ENCODE measurements around the gene SLC38A3. TPM values are rescaled to one million over a fixed set of nuclear protein-coding genes. Genes with fewer than 3 reads are reported as not detected.

SLC38A3 gene
- total RNA-seq, 2 experiments from 2014 or later: not detected

DNA sequence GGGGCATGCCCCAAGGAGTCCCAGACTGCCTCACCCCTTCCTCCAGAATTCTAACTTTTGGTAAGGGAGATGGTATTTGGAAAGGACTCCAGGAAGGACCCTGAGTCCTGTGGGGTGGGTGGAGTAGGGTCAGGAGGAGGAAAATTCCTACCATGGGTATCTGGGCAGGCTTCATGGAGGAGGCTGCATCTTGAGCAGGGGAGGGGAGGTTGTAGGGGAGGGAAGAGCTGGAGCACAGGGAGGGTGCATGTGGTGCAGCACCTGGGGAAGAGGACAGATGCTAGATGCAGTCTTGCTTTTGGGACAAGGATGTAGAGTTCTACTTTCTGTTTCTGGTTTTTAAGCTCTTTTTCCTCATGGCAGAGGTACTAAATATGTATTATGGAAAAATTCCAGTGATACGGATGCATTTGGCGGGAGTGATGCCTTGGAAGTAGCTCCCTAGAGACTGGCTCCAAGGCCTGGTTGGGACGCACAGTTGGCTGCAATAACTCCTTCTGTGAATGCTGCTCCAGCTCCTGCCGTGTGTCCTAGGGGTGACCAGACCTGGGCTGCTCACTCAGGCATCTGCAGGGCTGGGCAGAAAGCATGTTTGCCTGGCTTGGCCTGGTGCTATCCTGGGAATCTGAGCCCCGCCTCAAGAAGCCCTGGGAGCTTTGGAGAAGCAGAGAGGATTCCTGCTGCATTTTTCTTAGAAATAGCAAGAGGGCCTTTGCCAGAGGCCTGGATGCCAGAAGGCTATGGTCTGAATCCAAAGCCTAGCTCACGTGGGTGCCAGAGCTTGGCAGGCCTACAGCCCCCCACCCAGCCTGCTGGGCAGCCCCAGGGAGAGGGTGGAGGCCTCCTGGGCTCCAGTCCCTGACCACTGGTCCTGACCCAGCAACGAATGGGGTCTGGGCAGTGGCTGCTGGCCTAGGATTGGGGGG lies 39.8 kb upstream of the SLC38A3 start:
- no peaks in the 10 kb centered on the region for H3K36me3 Mint-ChIP-seq (ENCODE audit: low read depth)
- no peaks in the 10 kb centered on the region for H3K9me3 Mint-ChIP-seq
- H3K4me3 Mint-ChIP-seq: no peak overlapping the region
- no peaks in the 10 kb centered on the region for H3K27me3 Mint-ChIP-seq
- ChIA-PET POLR2A (interaction anchor here (0.7 kb wide), 3 partner anchors 9 to 31 kb away, joined by 3 to 4 read pairs (median 3); no protein-coding TSS in a partner anchor), CTCF (no interaction called here)
- no peak overlapping the region for H3K27ac Mint-ChIP-seq
- no peaks in the 10 kb centered on the region for H3K4me1 Mint-ChIP-seq
- no peak for DNase-seq

DNA sequence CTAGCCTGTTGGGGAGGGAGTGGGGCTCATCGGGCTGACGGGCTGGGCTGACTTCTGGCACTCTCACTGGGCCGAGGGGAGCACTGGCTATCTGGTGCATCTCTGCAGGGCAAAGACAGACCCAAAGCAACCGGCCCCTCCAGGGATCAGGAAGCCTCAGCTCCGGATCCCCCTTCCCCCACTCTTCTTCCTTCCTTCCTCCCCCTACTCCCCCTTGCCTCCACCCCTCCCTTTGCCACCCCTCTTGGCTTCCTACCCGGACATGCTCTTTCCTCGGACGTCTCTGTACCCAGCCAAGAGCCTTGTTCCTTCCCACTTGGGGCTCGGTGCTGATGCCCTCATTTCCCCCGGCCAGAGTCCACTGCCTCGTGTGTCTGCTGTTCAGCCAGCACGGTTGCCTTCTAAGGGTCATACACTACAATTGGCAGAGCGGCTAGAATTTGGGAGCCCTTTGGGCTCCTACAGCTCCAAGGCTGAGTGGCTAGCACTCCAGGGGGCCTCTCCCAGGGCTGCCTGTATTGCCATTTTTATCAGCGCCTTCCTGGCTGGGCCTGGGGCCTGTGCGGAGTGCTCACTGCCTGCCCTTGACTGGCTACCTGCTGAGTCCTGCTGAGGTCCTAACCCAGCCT lies 39.0 kb upstream of the SLC38A3 start:
- no peaks in the 10 kb centered on the region for H3K36me3 Mint-ChIP-seq (ENCODE audit: low read depth)
- POLR2A ChIA-PET: interaction anchor here (0.7 kb wide), 1 partner anchor 10 kb away, joined by 3 read pairs; no protein-coding TSS in a partner anchor
- no peak overlapping the region for H3K4me3 Mint-ChIP-seq
- no peak for DNase-seq
- H3K4me1 Mint-ChIP-seq: no peaks in the 10 kb centered on the region
- no peak overlapping the region for H3K27ac Mint-ChIP-seq
- CTCF ChIA-PET: no interaction called here
- no peaks in the 10 kb centered on the region for H3K27me3 Mint-ChIP-seq
- no peaks in the 10 kb centered on the region for H3K9me3 Mint-ChIP-seq

DNA sequence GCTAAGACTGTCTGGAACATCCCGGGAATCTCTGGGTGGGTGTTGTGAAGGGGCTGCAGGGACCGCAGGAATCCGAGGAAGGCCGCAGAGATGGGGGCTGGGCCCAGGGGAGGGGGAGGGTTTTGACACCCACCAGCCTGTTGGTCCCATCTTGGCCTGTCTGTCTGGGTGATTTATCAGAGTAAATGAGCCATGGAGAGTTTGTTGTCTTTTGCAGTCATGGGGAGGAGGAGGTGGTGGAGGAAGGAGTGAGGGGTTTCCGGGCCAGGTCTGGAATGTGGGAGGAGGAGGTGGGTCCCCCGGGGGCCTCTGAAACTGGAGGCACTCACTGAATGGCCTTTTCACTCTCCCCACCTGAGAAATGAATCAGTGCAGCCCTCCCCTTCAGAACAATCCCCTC lies 38.5 kb upstream of the SLC38A3 start:
- no peaks in the 10 kb centered on the region for H3K4me1 Mint-ChIP-seq
- no peak for DNase-seq
- no peak overlapping the region for H3K4me3 Mint-ChIP-seq
- no peaks in the 10 kb centered on the region for H3K9me3 Mint-ChIP-seq
- no peaks in the 10 kb centered on the region for H3K36me3 Mint-ChIP-seq (ENCODE audit: low read depth)
- no peaks in the 10 kb centered on the region for H3K27me3 Mint-ChIP-seq
- CTCF ChIA-PET: no interaction called here
- no peak overlapping the region for H3K27ac Mint-ChIP-seq
- POLR2A ChIA-PET: no interaction called here

DNA sequence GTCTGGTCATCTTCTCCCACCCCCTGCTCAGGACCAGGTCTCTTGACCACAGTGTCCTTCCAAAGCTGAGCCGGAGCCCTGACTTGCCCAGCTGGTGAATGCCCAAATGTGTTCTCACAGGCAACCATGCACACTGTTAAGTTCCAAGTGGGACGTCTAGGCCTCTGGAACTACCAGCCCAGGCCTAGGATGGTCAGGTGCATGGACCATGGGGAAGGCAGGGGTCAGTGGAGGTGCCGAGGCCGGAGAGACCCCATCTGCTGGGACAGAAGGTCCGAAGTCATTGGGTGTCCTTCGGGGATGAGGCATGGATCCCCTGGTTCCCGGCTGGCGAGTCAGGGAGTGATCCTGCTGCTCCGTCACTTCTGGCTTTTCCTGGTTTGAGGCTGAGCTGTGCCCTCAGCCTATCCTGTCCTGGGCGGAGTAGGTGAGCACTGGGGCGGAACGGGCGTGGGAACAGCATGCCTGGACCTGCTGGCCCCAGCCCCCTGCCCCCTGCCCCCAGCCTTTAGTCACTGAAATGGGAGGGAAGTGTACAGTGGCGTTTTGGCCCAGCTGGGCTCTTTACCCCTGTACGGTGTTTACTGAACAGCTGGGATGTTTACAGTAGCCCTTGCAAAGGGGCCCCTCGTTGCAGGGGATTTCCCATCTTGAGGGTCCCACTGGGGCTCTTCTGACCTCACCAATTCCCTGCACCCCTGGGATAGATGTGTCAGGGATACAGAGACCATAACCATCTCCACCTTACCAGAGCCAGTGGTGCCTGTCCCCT lies 37.8 kb upstream of the SLC38A3 start:
- H3K4me1 Mint-ChIP-seq: no peaks in the 10 kb centered on the region
- DNase-seq: no peak
- no peaks in the 10 kb centered on the region for H3K9me3 Mint-ChIP-seq
- CTCF ChIA-PET: no interaction called here
- H3K27ac Mint-ChIP-seq: no peak overlapping the region
- no peaks in the 10 kb centered on the region for H3K36me3 Mint-ChIP-seq (ENCODE audit: low read depth)
- no peaks in the 10 kb centered on the region for H3K27me3 Mint-ChIP-seq
- H3K4me3 Mint-ChIP-seq: no peak overlapping the region
- POLR2A ChIA-PET: no interaction called here

DNA sequence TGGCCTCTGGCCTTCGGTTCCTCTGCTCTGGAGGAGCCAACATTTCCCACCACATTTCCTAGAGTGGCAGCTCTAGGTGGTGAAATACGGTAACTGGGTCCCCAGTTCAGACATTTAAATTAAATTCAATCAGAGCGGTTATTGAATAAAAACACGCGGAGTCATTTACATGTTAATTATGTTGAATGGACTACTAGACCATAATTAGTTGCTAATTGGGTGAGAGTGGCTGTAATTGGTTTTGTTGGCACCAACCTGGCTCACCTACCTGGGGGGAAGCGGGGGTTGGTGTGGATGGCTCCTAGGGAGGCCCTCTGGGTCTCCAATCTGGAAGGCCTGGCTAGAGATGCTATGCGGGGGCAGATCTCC lies 37.2 kb upstream of the SLC38A3 start:
- H3K36me3 Mint-ChIP-seq (ENCODE audit: low read depth): no peaks in the 10 kb centered on the region
- H3K4me3 Mint-ChIP-seq: no peak overlapping the region
- ChIA-PET CTCF (no interaction called here), POLR2A (no interaction called here)
- DNase-seq: no peak
- no peak overlapping the region for H3K27ac Mint-ChIP-seq
- H3K27me3 Mint-ChIP-seq: no peaks in the 10 kb centered on the region
- H3K4me1 Mint-ChIP-seq: no peaks in the 10 kb centered on the region
- no peaks in the 10 kb centered on the region for H3K9me3 Mint-ChIP-seq

DNA sequence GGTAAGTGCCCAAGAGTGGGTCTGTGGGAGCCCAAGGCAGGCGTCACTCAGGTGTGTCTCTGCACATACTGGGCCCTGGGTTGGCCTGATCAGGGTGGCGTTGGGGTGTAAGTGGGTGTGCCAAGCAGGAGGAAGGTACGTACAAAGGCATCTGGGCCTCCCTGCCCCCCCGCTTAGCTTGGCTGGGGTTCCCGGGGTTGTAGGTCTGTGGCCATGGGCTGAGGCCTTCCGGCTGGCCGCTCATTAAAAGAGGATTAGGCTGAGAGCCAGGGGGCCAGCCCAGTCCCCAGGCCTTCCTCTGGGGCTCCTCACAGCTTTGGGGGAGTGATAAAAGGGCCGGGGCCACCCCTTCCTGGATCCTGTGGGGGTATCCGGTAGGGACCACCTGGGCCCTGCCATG lies 36.7 kb upstream of the SLC38A3 start:
- Mint-ChIP-seq H3K27ac (no peak overlapping the region), H3K36me3 (ENCODE audit: low read depth) (no peaks in the 10 kb centered on the region), H3K27me3 (no peaks in the 10 kb centered on the region), H3K4me1 (no peaks in the 10 kb centered on the region), H3K4me3 (no peak overlapping the region), H3K9me3 (no peaks in the 10 kb centered on the region)
- CTCF ChIA-PET: no interaction called here
- no peak for DNase-seq
- POLR2A ChIA-PET: no interaction called here

DNA sequence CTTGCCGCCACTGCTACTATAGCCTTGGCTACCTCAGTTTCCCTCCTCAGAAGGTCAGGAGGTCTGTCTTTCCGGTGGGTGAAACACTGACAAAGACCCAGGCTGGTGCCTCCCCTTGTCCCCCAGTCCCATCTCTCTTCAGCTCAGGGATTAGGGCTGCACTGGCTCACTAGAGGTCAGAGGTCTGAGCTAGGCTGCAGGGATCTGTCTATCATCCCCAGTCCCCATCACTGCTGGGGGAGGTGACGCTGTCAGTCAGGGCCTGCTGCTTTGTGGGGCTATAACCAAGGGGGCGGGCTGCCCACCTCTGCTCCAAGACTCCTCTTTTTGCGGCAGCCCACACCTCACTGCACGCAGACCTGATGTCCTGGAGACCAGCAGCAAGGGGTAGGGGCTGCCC lies 36.3 kb upstream of the SLC38A3 start:
- POLR2A ChIA-PET: no interaction called here
- CTCF ChIA-PET: no interaction called here
- no peak for DNase-seq
- Mint-ChIP-seq H3K27me3 (no peaks in the 10 kb centered on the region), H3K27ac (no peak overlapping the region), H3K4me1 (peaks cover 2% of the 10 kb centered on the region), H3K36me3 (ENCODE audit: low read depth) (no peaks in the 10 kb centered on the region), H3K9me3 (no peaks in the 10 kb centered on the region), H3K4me3 (no peak overlapping the region)

DNA sequence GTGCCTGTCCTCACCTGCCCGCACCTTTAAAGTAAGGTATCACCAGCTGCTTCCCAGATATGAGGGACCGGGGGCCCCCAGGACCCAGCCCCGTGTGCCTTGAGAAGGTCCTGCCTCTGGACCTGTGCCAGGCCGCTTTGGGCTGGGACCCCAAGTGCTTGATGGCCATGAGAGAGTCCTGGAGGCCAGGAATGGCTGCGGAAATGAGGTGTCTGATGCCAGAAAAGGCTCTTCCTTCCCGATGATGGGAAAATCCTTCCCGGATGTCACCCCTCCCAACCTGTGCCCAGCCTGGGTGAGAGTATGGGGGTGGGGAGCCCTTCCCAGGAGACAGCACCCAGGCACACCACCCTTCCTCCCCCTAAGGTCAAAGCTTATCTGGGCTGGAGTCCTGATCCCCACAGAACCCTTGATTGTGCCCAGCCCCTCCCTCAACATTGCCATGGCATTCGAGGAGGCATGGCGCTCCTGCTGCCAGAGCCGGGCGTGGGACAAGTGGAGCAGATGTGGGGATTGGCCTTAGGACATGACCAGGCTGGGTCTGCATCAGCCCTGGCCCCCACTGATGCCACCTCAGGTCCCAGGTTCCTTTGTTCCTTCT lies 35.7 kb upstream of the SLC38A3 start:
- no peak overlapping the region for H3K27ac Mint-ChIP-seq
- H3K4me1 Mint-ChIP-seq: peaks cover 4% of the 10 kb centered on the region
- DNase-seq: no peak
- H3K9me3 Mint-ChIP-seq: no peaks in the 10 kb centered on the region
- no peaks in the 10 kb centered on the region for H3K36me3 Mint-ChIP-seq (ENCODE audit: low read depth)
- CTCF ChIA-PET: no interaction called here
- no peak overlapping the region for H3K4me3 Mint-ChIP-seq
- H3K27me3 Mint-ChIP-seq: no peaks in the 10 kb centered on the region
- POLR2A ChIA-PET: no interaction called here

DNA sequence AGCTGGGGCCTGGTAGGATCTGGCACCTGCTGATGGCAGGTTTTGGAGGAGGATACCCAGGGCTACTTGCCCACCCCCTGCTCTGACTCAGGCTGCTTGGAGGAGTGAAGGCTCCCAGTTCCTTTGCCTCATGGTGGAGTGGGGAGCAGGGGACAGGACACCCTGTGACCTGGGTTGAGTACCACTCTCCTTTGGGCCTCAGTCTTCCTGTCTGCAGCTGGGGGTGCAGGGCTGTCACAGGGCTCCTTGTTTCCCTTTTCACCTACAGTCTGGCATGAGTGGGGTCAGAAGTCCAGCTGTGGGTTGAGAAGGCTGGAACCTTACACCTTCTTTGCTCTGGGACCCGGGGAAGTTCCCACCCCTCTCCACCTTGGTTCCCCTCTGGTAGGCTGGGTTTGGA lies 35.2 kb upstream of the SLC38A3 start:
- H3K36me3 Mint-ChIP-seq (ENCODE audit: low read depth): no peaks in the 10 kb centered on the region
- H3K4me3 Mint-ChIP-seq: no peak overlapping the region
- ChIA-PET POLR2A (no interaction called here), CTCF (interaction anchor here (1.1 kb wide), 1 partner anchor 9 kb away, joined by 4 read pairs; no protein-coding TSS in a partner anchor)
- no peaks in the 10 kb centered on the region for H3K9me3 Mint-ChIP-seq
- no peak for DNase-seq
- H3K27ac Mint-ChIP-seq: no peak overlapping the region
- peaks cover 4% of the 10 kb centered on the region for H3K4me1 Mint-ChIP-seq
- no peaks in the 10 kb centered on the region for H3K27me3 Mint-ChIP-seq

DNA sequence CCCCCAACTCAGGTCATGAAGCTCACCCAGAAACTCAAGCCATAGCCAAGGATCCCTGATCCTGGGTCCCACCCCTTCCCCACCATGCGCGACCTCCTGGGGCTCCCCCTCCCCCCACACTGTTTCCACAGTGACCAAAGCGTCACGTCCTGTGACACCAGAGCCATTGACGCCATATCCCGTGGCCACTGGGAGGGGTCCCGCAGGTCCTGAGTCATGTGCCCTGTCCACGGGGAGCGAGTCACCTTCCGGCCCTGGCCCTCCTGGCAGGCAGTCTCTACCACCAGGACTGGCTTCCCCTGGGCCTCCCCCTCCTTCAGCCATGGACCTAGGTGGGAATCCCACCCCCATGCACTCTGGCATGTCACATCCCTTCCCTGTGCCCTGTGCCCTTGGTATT lies 34.4 kb upstream of the SLC38A3 start:
- H3K27me3 Mint-ChIP-seq: no peaks in the 10 kb centered on the region
- ChIA-PET POLR2A (no interaction called here), CTCF (interaction anchor here (0.8 to 1.1 kb wide), 2 partner anchors 8 to 24 kb away, joined by 3 to 4 read pairs; no protein-coding TSS in a partner anchor)
- H3K27ac Mint-ChIP-seq: no peak overlapping the region
- H3K4me3 Mint-ChIP-seq: no peak overlapping the region
- peaks cover 4% of the 10 kb centered on the region for H3K4me1 Mint-ChIP-seq
- DNase-seq: peak; percentile 24
- H3K9me3 Mint-ChIP-seq: no peaks in the 10 kb centered on the region
- H3K36me3 Mint-ChIP-seq (ENCODE audit: low read depth): no peaks in the 10 kb centered on the region

DNA sequence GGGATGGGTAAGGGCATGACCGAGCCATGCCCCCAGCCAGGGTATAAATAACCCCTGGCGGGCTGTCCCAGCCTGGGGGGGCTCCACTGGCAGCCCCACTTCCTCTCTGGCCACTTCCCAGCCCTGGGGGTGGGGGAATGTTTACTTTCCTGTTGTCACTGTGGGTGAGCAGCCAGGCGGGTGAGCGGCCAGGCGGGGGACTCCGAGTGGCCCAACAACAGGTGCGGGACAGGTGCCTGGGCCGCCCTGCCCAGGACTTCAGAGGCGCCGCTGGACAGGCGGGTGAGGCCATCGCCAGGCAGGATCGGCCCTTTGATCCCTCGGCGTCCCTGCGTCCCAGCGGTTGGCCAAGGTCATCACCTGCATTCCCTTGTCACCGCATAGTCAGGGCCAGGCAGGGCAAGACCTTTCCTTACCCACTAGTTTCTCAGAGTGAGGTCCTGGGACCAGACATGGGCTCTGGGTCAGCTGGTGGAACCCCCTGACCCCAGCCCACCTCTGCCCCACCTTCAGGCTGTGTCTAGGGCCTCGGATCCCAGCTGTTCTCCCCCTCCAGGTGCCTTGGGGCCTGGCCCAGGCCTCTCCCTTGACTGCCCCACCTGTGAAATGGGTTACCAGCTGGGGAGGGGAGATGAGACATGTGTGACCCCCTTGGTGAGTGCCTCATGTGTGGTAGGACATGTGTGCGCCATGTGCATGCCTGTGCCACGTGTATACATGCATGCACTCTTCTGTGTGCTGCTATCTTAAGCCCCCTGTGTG lies 33.4 kb upstream of the SLC38A3 start:
- no peak overlapping the region for H3K27ac Mint-ChIP-seq
- no peaks in the 10 kb centered on the region for H3K27me3 Mint-ChIP-seq
- peaks cover 4% of the 10 kb centered on the region for H3K4me1 Mint-ChIP-seq
- POLR2A ChIA-PET: no interaction called here
- DNase-seq: no peak
- no peaks in the 10 kb centered on the region for H3K36me3 Mint-ChIP-seq (ENCODE audit: low read depth)
- H3K4me3 Mint-ChIP-seq: no peak overlapping the region
- CTCF ChIA-PET: no interaction called here
- no peaks in the 10 kb centered on the region for H3K9me3 Mint-ChIP-seq

DNA sequence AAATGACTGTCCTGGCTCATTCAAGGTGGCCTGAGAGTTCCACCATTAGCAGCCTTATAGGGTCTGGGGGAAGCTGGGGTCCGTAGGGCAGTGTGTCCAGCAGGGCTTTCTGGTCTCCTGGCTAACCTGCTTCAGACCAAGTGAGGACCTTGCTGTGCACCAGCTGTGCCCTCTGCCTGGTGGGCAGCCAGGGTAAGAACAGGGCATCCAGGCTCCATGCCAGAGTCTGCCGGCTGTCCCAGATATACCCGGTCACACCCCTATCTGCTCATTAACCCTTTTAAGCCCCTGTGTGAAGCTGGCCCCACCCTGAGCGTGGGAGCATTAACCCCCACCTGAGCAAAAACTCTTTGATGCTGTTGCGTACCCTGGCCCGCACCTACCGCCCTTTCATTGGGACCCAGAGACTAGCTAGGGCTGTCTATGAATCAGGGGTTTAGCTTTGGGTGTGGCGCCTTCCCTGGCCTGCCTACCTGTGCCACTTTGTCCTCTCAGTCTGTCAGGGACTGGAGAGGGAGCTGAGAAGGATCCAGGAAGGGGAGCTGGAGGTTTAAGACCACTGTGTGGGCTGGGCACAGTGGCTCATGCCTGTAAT lies 32.3 kb upstream of the SLC38A3 start:
- Mint-ChIP-seq H3K4me1 (peaks cover 4% of the 10 kb centered on the region), H3K27me3 (no peaks in the 10 kb centered on the region), H3K36me3 (ENCODE audit: low read depth) (no peaks in the 10 kb centered on the region), H3K9me3 (no peaks in the 10 kb centered on the region), H3K27ac (no peak overlapping the region), H3K4me3 (no peak overlapping the region)
- no peak for DNase-seq
- ChIA-PET CTCF (no interaction called here), POLR2A (no interaction called here)

Data from activated CD4-positive, alpha-beta memory T cell treated with anti-CD3 and anti-CD28 coated beads, Interleukin-2, amount 10 ng/mL, durations not matched to agents 7 days and 5 days (primary cell).